HUES6 (cell line): ENCODE measurements around the gene CALML4.
A peak's percentile ranks its signal among the peaks of the same experiment; 100 is the strongest.
"Not testable (repeated sequence)": the region's sequence is repeated elsewhere in the genome, so short reads cannot be mapped to it uniquely, and the experiment has no call there.

Experiments used
- H3K27ac ChIP-seq: 2 replicates; pipeline ENCODE4 v1.7.0; 2013; ENCODE audit warnings: low read depth, mild to moderate bottlenecking, low read length, inconsistent platforms
- H3K27me3 ChIP-seq: 2 replicates; pipeline ENCODE4 v1.6.1; 2013; ENCODE audit warnings: low read length; ENCODE audit not compliant: control insufficient read depth, insufficient read depth
- H3K36me3 ChIP-seq: 2 replicates; pipeline ENCODE4 v1.6.1; 2013; ENCODE audit warnings: low read length; ENCODE audit not compliant: control insufficient read depth, insufficient read depth
- H3K4me1 ChIP-seq: 2 replicates; pipeline ENCODE4 v1.6.1; 2013; ENCODE audit warnings: low read length; ENCODE audit not compliant: control insufficient read depth, insufficient read depth
- H3K4me3 ChIP-seq: 2 replicates; pipeline ENCODE4 v1.5.1; 2013; ENCODE audit warnings: low read depth, low read length
- H3K9ac ChIP-seq: one replicate; pipeline ENCODE4 v1.6.1; 2013; ENCODE audit warnings: mild to moderate bottlenecking, low read length
- H3K9me3 ChIP-seq: 2 replicates; pipeline ENCODE4 v1.6.1; 2013; ENCODE audit warnings: low read depth, low read length; ENCODE audit not compliant: control insufficient read depth, insufficient read depth

CALML4 gene

GRCh38 chr15:68204776-68205557 lies at the start of gene CALML4:
Gene CALML4, minus strand, starts transcription at chr15:68205332. Its CDS starts 85 bp downstream, at chr15:68205247.
- Histone ChIP-seq H3K27ac (peak within 1 kb of the TSS; percentile 29), H3K4me3 (no peak within 1 kb of the TSS), H3K9ac (peak within 1 kb of the TSS; percentile 22), H3K36me3 (peaks cover 16% of the 10 kb centered on the region), H3K4me1 (peaks cover 49% of the 10 kb centered on the region), H3K27me3 (no peaks in the 10 kb centered on the region), H3K9me3 (no peaks in the 10 kb centered on the region)

DNA sequence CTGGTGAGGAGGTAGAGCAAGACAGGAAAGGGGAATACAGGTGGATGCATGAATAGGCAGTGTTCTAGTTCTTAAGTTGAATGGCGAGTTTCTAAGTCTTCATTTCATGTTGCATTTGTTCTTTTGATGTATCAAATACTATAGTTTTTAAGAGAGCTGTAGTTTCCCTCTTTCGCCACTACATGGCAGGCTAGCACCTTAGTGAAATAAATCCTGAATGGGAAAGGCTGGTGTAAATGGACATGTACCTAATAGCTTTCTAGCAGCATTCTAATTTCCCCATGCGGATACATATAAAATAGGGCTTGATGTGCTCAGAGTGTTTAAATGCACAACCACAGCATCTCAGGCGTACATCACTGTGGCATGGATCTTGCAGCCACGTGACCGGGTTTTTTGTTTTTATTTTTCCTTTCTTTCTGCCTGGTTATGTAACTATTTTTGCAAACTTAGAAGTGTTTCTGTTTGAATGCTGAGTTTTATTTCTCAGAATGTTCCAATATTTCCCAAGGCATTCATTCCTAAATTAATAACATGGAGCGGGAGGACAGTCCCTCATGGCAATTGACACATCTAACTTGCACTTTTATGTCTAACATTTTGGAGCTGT lies 47.9 kb upstream of the CALML4 start:
- Histone ChIP-seq H3K27ac (no peak overlapping the region), H3K4me3 (no peak overlapping the region), H3K4me1 (peaks cover 11% of the 10 kb centered on the region), H3K9me3 (no peaks in the 10 kb centered on the region), H3K9ac (no peak overlapping the region), H3K36me3 (no peaks in the 10 kb centered on the region), H3K27me3 (no peaks in the 10 kb centered on the region)

- no peaks in the 10 kb centered on the region for H3K36me3 ChIP-seq
- no peak overlapping the region for H3K4me3 ChIP-seq
- H3K27ac ChIP-seq, result no peak overlapping the region
- peaks cover 4% of the 10 kb centered on the region; the same call in 1 of the 2 replicates for H3K9me3 ChIP-seq
- no peak overlapping the region for H3K9ac ChIP-seq
- no peaks in the 10 kb centered on the region for H3K27me3 ChIP-seq
- no peaks in the 10 kb centered on the region for H3K4me1 ChIP-seq
Observed at GRCh38 chr15:68249058-68249713, 44.1 kb upstream of the CALML4 start.

- no peaks in the 10 kb centered on the region for H3K4me1 ChIP-seq
- H3K36me3 ChIP-seq, result no peaks in the 10 kb centered on the region
- H3K4me3 ChIP-seq, result no peak overlapping the region
- no peak overlapping the region for H3K9ac ChIP-seq
- H3K27me3 ChIP-seq, result no peaks in the 10 kb centered on the region
- peaks cover 4% of the 10 kb centered on the region; the same call in 1 of the 2 replicates for H3K9me3 ChIP-seq
- no peak overlapping the region for H3K27ac ChIP-seq
Observed at GRCh38 chr15:68244235-68244634, 39.1 kb upstream of the CALML4 start.

DNA sequence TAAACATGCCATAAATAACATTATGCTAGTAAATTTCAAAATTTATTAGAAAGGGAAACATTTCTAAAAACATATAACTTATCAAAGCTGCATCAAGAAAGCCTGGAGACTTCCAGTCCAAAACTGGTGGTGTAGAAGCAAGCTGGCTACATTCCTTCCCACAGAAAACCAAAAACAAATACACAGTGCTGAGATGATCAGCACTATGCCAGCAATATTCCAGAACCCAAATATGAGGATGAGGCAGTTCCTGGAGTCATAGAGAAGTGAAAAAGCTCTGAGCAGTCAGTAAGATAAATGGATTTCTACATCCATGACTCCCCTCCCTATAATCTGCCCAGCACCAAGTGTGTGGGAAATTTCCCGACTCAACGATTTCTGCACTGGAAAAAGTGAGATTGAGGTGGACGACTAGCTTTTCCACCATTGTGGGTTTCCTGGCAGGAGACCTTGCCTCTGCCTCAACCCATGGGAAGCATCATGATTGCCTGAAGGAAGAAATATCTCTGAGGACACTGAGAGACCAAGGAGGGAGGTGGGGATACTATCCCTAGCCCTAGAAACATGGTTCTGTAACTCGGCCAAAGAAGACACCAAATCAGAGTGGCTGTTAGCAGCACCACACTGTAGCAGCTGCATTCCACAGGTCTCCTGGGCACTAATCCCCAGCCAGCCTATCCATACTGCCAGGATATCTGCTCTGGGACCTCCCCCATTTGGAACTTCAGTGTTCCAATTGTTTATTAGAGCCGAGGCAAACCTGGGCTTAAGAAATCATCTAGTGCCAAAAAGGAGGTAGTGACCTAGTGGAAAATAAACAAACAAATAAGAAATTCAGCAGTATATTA lies 36.2 kb upstream of the CALML4 start:
- no peaks in the 10 kb centered on the region for H3K4me1 ChIP-seq
- H3K27me3 ChIP-seq, result no peaks in the 10 kb centered on the region
- no peak overlapping the region for H3K9ac ChIP-seq
- H3K27ac ChIP-seq, result no peak overlapping the region
- peaks cover 4% of the 10 kb centered on the region; the same call in 1 of the 2 replicates for H3K9me3 ChIP-seq
- no peaks in the 10 kb centered on the region for H3K36me3 ChIP-seq
- H3K4me3 ChIP-seq, result no peak overlapping the region

GRCh38 chr15:68239025-68239424 lies 33.9 kb upstream of the CALML4 start:
- no peak overlapping the region for H3K9ac ChIP-seq
- no peak overlapping the region for H3K27ac ChIP-seq
- no peaks in the 10 kb centered on the region for H3K27me3 ChIP-seq
- H3K4me3 ChIP-seq, result no peak overlapping the region
- H3K36me3 ChIP-seq, result no peaks in the 10 kb centered on the region
- H3K9me3 ChIP-seq, result no peaks in the 10 kb centered on the region
- peaks cover 4% of the 10 kb centered on the region; the same call in 1 of the 2 replicates for H3K4me1 ChIP-seq

GRCh38 chr15:68235022-68235421 lies 29.9 kb upstream of the CALML4 start:
- H3K9me3 ChIP-seq, result no peaks in the 10 kb centered on the region
- H3K9ac ChIP-seq, result no peak overlapping the region
- peaks cover 14% of the 10 kb centered on the region for H3K4me1 ChIP-seq
- no peak overlapping the region for H3K4me3 ChIP-seq
- H3K27ac ChIP-seq, result no peak overlapping the region
- 0 out of 2 replicates have a peak, but pooled peaks cover 5% of the 10 kb centered on the region for H3K27me3 ChIP-seq
- H3K36me3 ChIP-seq, result no peaks in the 10 kb centered on the region

DNA sequence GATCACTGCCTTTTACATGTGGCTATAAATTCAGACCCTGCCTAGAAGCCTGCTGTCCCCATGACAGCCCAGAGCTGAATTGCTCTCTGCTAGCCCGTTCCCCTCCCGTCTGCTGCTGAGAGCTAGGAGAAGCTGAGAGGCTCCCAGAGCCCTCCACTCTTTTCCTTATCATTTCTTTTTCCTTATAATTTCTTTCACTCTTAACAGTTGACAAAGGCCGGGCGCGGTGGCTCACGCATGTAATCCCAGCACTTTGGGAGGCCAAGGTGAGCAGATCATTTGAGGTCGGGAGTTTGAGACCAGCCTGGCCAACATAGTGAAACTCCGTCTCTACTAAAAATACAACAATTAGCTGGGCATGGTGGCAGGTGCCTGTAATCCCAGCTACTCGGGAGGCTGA lies 29.4 kb upstream of the CALML4 start:
- not testable (repeated sequence) for H3K9me3 ChIP-seq, H3K4me3 ChIP-seq, H3K36me3 ChIP-seq, H3K27me3 ChIP-seq, H3K9ac ChIP-seq, H3K27ac ChIP-seq
- H3K4me1 ChIP-seq, result peaks cover 17% of the 10 kb centered on the region

GRCh38 chr15:68234060-68234459 lies 28.9 kb upstream of the CALML4 start:
- H3K9me3 ChIP-seq, result no peaks in the 10 kb centered on the region
- no peak overlapping the region for H3K27ac ChIP-seq
- H3K9ac ChIP-seq, result no peak overlapping the region
- H3K36me3 ChIP-seq, result no peaks in the 10 kb centered on the region
- 0 out of 2 replicates have a peak, but pooled peaks cover 5% of the 10 kb centered on the region for H3K27me3 ChIP-seq
- peaks cover 17% of the 10 kb centered on the region for H3K4me1 ChIP-seq
- no peak overlapping the region for H3K4me3 ChIP-seq

DNA sequence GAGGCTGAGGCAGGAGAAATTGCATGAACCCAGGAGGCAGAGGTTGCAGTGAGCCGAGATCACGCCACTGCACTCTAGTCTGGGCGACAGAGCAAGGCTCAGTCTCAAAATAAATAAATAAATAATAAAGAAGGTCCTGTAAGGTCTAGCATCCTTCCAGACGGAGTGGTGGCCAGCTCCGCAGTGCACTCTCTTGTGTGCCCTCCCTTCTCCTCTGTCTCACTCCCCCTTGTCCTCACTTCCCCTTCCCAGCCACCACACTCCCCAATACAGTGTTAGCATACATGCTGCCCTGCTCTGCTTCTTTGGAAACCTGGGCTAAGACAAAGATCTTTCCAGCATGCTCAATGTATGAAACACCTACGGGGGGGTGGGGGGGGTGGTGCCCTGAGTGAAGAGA lies 27.8 kb upstream of the CALML4 start:
- H3K27ac ChIP-seq, result no peak overlapping the region
- no peak overlapping the region for H3K9ac ChIP-seq
- H3K4me1 ChIP-seq, result peaks cover 24% of the 10 kb centered on the region
- 0 out of 2 replicates have a peak, but pooled peaks cover 5% of the 10 kb centered on the region for H3K27me3 ChIP-seq
- H3K36me3 ChIP-seq, result no peaks in the 10 kb centered on the region
- no peak overlapping the region for H3K4me3 ChIP-seq
- no peaks in the 10 kb centered on the region for H3K9me3 ChIP-seq
